Measurements from ENCODE around the gene NEXN. TPM values are rescaled to one million over a fixed set of nuclear protein-coding genes. Genes with fewer than 3 reads are reported as not detected.

The NEXN gene
- total RNA-seq, 2 donors from 2014 or later, result 269 to 295 TPM

DNA sequence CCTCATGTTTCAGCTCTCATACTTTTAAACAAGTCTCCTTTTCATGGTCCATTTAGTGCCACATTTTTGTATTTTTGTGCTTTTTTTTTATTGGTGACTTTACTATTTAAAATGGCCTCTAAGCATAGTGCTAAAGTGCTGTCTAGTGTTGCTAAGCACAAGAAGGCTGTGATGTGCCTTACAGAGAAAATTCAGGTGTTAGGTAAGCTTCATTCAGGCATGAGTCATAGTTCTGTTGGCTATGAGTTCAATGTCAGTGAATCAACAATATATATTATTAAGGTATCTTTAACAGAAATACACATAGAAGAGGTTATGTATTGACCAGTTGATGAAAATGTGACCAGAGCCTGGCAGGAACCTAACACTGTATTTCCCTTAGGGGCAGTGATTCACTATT lies 103.2 kb downstream of the NEXN start:
- TF ChIP-seq, protein P1, sequence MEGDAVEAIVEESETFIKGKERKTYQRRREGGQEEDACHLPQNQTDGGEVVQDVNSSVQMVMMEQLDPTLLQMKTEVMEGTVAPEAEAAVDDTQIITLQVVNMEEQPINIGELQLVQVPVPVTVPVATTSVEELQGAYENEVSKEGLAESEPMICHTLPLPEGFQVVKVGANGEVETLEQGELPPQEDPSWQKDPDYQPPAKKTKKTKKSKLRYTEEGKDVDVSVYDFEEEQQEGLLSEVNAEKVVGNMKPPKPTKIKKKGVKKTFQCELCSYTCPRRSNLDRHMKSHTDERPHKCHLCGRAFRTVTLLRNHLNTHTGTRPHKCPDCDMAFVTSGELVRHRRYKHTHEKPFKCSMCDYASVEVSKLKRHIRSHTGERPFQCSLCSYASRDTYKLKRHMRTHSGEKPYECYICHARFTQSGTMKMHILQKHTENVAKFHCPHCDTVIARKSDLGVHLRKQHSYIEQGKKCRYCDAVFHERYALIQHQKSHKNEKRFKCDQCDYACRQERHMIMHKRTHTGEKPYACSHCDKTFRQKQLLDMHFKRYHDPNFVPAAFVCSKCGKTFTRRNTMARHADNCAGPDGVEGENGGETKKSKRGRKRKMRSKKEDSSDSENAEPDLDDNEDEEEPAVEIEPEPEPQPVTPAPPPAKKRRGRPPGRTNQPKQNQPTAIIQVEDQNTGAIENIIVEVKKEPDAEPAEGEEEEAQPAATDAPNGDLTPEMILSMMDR (IDR thresholded peaks at IDR 0.05), result no peak
- Histone ChIP-seq H3K27ac (no peak overlapping the region), H3K4me1 (no peaks in the 10 kb centered on the region), H3K27me3 (no peaks in the 10 kb centered on the region), H3K4me3 (no peak overlapping the region), H3K36me3 (peaks cover 6% of the 10 kb centered on the region), H3K9me3 (no peaks in the 10 kb centered on the region)
- no peak for DNase-seq (ENCODE audit: low spot score)

Other genes starting within 250 kb of the NEXN start
- 10 to 100 TPM; 24.1 to 27.4 TPM for gene ZZZ3, start 206.0 kb upstream of the NEXN start, total RNA-seq
- 10 to 100 TPM; 29.2 to 39.1 TPM for gene USP33, start 128.8 kb upstream of the NEXN start, total RNA-seq
- gene MIGA1, start 109.0 kb upstream of the NEXN start, total RNA-seq, result 10 to 100 TPM in 1 of 2 donors, 1 to 10 TPM in 1; 8.5 to 10.1 TPM
- gene FUBP1, start 90.4 kb downstream of the NEXN start, total RNA-seq, result 10 to 100 TPM; 45.8 to 49.3 TPM
- gene DNAJB4, start 116.3 kb downstream of the NEXN start, total RNA-seq, result 10 to 100 TPM; 60.9 to 83.6 TPM
- 1 to 10 TPM; 1.5 to 2.3 TPM for gene GIPC2, start 157.3 kb downstream of the NEXN start, total RNA-seq